Gastroesophageal sphincter (tissue), 4 donors: ENCODE data around the gene CAMSAP1. TPM values are rescaled to one million over a fixed set of nuclear protein-coding genes. Genes with fewer than 3 reads are reported as not detected.

ENCODE experiments used
- ATAC-seq: fragments of 150-250 bp; one replicate; pipeline ENCODE4 v1.9.1; 2016; ENCODE audit warnings: mild to moderate bottlenecking, moderate library complexity
- H3K27ac ChIP-seq, 4 donors: fragments of 200-600 bp; sonication (generic) in 3 of 4; 1 replicate in 3 of 4; 2 replicates in 1 of 4; pipeline ENCODE4 v1.5.1; 2016 to 2019
- H3K27me3 ChIP-seq: fragments of 200-600 bp; sonication (generic); one replicate; pipeline ENCODE4 v1.5.1; 2019
- H3K36me3 ChIP-seq, 2 donors: fragments of 200-600 bp; sonication (generic); one replicate each; pipeline ENCODE4 v1.5.1; 2019; ENCODE audit warnings: control low read depth in 1 of 2
- H3K4me1 ChIP-seq, 3 donors: fragments of 200-600 bp; sonication (generic); 1 replicate in 2 of 3; 2 replicates in 1 of 3; pipeline ENCODE4 v1.5.1; 2016 to 2019; ENCODE audit warnings: control low read depth in 2 of 3
- H3K4me3 ChIP-seq, 2 donors: fragments of 200-600 bp; sonication (generic); one replicate each; pipeline ENCODE4 v1.5.1; 2019; ENCODE audit warnings: mild to moderate bottlenecking in 1 of 2, moderate library complexity in 1 of 2
- H3K9me3 ChIP-seq, 3 donors: fragments of 200-600 bp; sonication (generic); one replicate each; pipeline ENCODE4 v1.5.1; 2017 to 2019; ENCODE audit warnings: control low read depth in 2 of 3
- CTCF ChIP-seq, 4 experiments: fragments of 200-600 bp in 2 of 4; fragments of 450-650 bp in 2 of 4; sonication (generic) in 1 of 4; IDR thresholded peaks; one replicate each; pipeline ENCODE4 v1.5.1; 2017 to 2019; ENCODE audit warnings: antibody characterized with exemption in 4 of 4, mild to moderate bottlenecking in 2 of 4, moderate library complexity in 2 of 4
- EP300 ChIP-seq: sonication (generic); formaldehyde crosslinking; IDR thresholded peaks from one replicate; pipeline ENCODE4 v1.6.1; 2017; ENCODE audit warnings: antibody characterized with exemption, mild to moderate bottlenecking
- POLR2A ChIP-seq, 2 donors: fragments of 450-650 bp; IDR thresholded peaks; one replicate each; pipeline ENCODE4 v1.6.1; 2017; ENCODE audit warnings: antibody characterized with exemption in 2 of 2, mild to moderate bottlenecking in 2 of 2, moderate library complexity in 1 of 2
- POLR2AphosphoS5 ChIP-seq: sonication (generic); formaldehyde crosslinking; IDR thresholded peaks from one replicate; pipeline ENCODE4 v1.6.1; 2017; ENCODE audit warnings: antibody characterized with exemption
- WGBS, 2 donors: methylation state at CpG; one replicate each; pipeline ENCODE4 v1.1.5; 2018; ENCODE audit warnings: low coverage in 1 of 2; 5-methylcytosine and 5-hydroxymethylcytosine counted together
- total RNA-seq, 4 donors: library from RNA; depleted of rRNA; stranded (reverse); fragments of >200 nt; gene quantifications; one replicate each; pipeline ENCODE4 v1.1.0, GENCODE V29; 2016

The CAMSAP1 gene
- total RNA-seq, 4 donors from 2014 or later: 27.5 to 49.2 (median 28.2) TPM

GRCh38 chr9:135787317-135787716 is 120.0 kb downstream of the CAMSAP1 start:
- TF ChIP-seq CTCF (IDR thresholded peaks at IDR 0.05): no peak
- TF ChIP-seq POLR2AphosphoS5: no peak
- no peak for TF ChIP-seq POLR2A (IDR thresholded peaks at IDR 0.05)
- TF ChIP-seq EP300: no peak
- Histone ChIP-seq H3K27me3 (peaks cover 71% of the 10 kb centered on the region), H3K36me3 (no peaks in the 10 kb centered on the region), H3K4me3 (no peak overlapping the region), H3K9me3 (no peaks in the 10 kb centered on the region), H3K4me1 (no peaks in the 10 kb centered on the region), H3K27ac (no peak overlapping the region)
- WGBS, 2 donors: 80% methylated on average over 1 of the region's 16 CpGs; no CpG with 5 or more reads in 1 of the 2 donors
- no peak for ATAC-seq

GRCh38 chr9:135786146-135786690 is 121.1 kb downstream of the CAMSAP1 start:
- H3K27ac ChIP-seq: no peak overlapping the region

GRCh38 chr9:135785013-135785575 is 122.3 kb downstream of the CAMSAP1 start:
- H3K27me3 ChIP-seq: peaks cover 83% of the 10 kb centered on the region
- TF ChIP-seq POLR2AphosphoS5: no peak
- TF ChIP-seq EP300: no peak
- no peak for TF ChIP-seq CTCF (IDR thresholded peaks at IDR 0.05)
- no peak for TF ChIP-seq POLR2A (IDR thresholded peaks at IDR 0.05)

More at GRCh38 chr9:135786146-135786690, 121.1 kb downstream of the CAMSAP1 start:
- WGBS, 2 donors: no CpG with 5 or more reads among the region's 44 CpGs
- H3K4me3 ChIP-seq: no peak overlapping the region
- peaks cover 76% of the 10 kb centered on the region for H3K27me3 ChIP-seq
- no peaks in the 10 kb centered on the region for H3K36me3 ChIP-seq
- TF ChIP-seq CTCF (IDR thresholded peaks at IDR 0.05) (no peak), POLR2A (IDR thresholded peaks at IDR 0.05) (no peak), POLR2AphosphoS5 (no peak), EP300 (no peak)
- no peaks in the 10 kb centered on the region for H3K4me1 ChIP-seq
- H3K9me3 ChIP-seq: no peaks in the 10 kb centered on the region
- no peak for ATAC-seq

GRCh38 chr9:135783540-135784245 is 123.7 kb downstream of the CAMSAP1 start:
- no peak overlapping the region for H3K4me3 ChIP-seq
- ATAC-seq: no peak
- TF ChIP-seq POLR2AphosphoS5: no peak
- no peak for TF ChIP-seq CTCF (IDR thresholded peaks at IDR 0.05)
- no peak for TF ChIP-seq POLR2A (IDR thresholded peaks at IDR 0.05)
- no peak for TF ChIP-seq EP300
- H3K36me3 ChIP-seq: no peaks in the 10 kb centered on the region
- WGBS, 2 donors: 65 to 93% methylated on average over 4 to 5 of the region's 30 CpGs
- no peaks in the 10 kb centered on the region for H3K4me1 ChIP-seq
- no peak overlapping the region for H3K27ac ChIP-seq
- H3K27me3 ChIP-seq: peaks cover 88% of the 10 kb centered on the region
- no peaks in the 10 kb centered on the region for H3K9me3 ChIP-seq

More at GRCh38 chr9:135785013-135785575, 122.3 kb downstream of the CAMSAP1 start:
- H3K4me3 ChIP-seq: no peak overlapping the region
- no peak for ATAC-seq
- no CpG with 5 or more reads among the region's 22 CpGs for WGBS, 2 donors
- H3K4me1 ChIP-seq: no peaks in the 10 kb centered on the region
- H3K36me3 ChIP-seq: no peaks in the 10 kb centered on the region
- H3K9me3 ChIP-seq: no peaks in the 10 kb centered on the region
- no peak overlapping the region for H3K27ac ChIP-seq
